H1 (cell line): Measurements from ENCODE around the gene CAV1. TPM values are rescaled to one million over a fixed set of nuclear protein-coding genes. Genes with fewer than 3 reads are reported as not detected.
A peak's percentile ranks its signal among the peaks of the same experiment; 100 is the strongest.

Source experiments
- CTCF ChIA-PET: fragments of 300-600 bp; sonication (Branson Sonifier 250); formaldehyde crosslinking; loops from one replicate; lab custom pipeline; 2021; ENCODE audit not compliant: partially characterized antibody; lab: Charles Lee
- POLR2A ChIA-PET: fragments of 300-600 bp; sonication (Branson Sonifier 250); formaldehyde crosslinking; loops from one replicate; lab custom pipeline; 2021; ENCODE audit warnings: inconsistent platforms; ENCODE audit not compliant: partially characterized antibody; lab: Charles Lee
- DNase-seq, 2 experiments: peaks; one replicate each; pipeline versions ENCODE4 v3.0.0 to v3.0.0-alpha.2; 2010 to 2022; ENCODE audit warnings: low spot score in 2 of 2, low read depth in 1 of 2, mixed read lengths in 1 of 2
- FAIRE-seq: peaks from 2 replicates; lab custom pipeline; 2011; peaks lifted over from hg19 to GRCh38; lab: Jason Lieb, UNC
- H2AFZ ChIP-seq: 2 replicates; pipeline ENCODE4 v1.8.1; 2012; ENCODE audit warnings: low read length, inconsistent platforms
- H2AK5ac ChIP-seq: 2 replicates; pipeline ENCODE4 v1.6.1; 2013; ENCODE audit warnings: low read depth, low read length
- H2BK120ac ChIP-seq: replicated peaks from 2 replicates; pipeline ENCODE3; 2013; ENCODE audit warnings: low read depth, low read length, inconsistent platforms
- H2BK12ac ChIP-seq: 2 replicates; pipeline ENCODE4 v1.6.1; 2013; ENCODE audit warnings: low read depth, low read length
- H2BK15ac ChIP-seq: 2 replicates; pipeline ENCODE4 v1.6.1; 2013; ENCODE audit warnings: low read length
- H2BK20ac ChIP-seq: 2 replicates; pipeline ENCODE4 v1.6.1; 2013; ENCODE audit warnings: low read length
- H2BK5ac ChIP-seq: 2 replicates; pipeline ENCODE4 v1.6.1; 2013; ENCODE audit warnings: low read depth, low read length
- H3K14ac ChIP-seq: 2 replicates; pipeline ENCODE4 v1.6.1; 2013; ENCODE audit warnings: inconsistent platforms; ENCODE audit not compliant: insufficient read length
- H3K18ac ChIP-seq: 2 replicates; pipeline ENCODE4 v1.6.1; 2013; ENCODE audit warnings: low read length; ENCODE audit errors: extremely low read depth
- H3K23ac ChIP-seq: 2 replicates; pipeline ENCODE4 v1.6.1; 2013; ENCODE audit warnings: inconsistent platforms; ENCODE audit not compliant: insufficient read length
- H3K23me2 ChIP-seq: 2 replicates; pipeline ENCODE4 v1.6.1; 2013; ENCODE audit warnings: low read depth, low read length
- H3K27ac ChIP-seq: 2 replicates; pipeline ENCODE4 v1.6.1; 2011; ENCODE audit warnings: low read depth, low read length, inconsistent platforms
- H3K27me3 ChIP-seq, 4 experiments: replicated peaks in 1 of 4; 1 replicate in 1 of 4; 2 replicates in 3 of 4; pipeline versions ENCODE4 v1.6.1 to v1.8.1; 2011 to 2013; ENCODE audit warnings: low read length in 3 of 4, mild to moderate bottlenecking in 3 of 4, inconsistent platforms in 2 of 4, mixed read lengths in 2 of 4, moderate library complexity in 1 of 4; ENCODE audit not compliant: control insufficient read depth in 3 of 4, insufficient read depth in 3 of 4; ENCODE audit errors: extremely low read depth in 1 of 4
- H3K36me3 ChIP-seq, 4 experiments: 2 replicates each; pipeline versions ENCODE4 v1.6.1 to v1.8.1; 2011 to 2013; ENCODE audit warnings: mild to moderate bottlenecking in 4 of 4, low read length in 3 of 4, moderate library complexity in 2 of 4, control low read depth in 1 of 4, inconsistent platforms in 1 of 4; ENCODE audit not compliant: insufficient read depth in 4 of 4, control insufficient read depth in 2 of 4
- H3K4ac ChIP-seq: replicated peaks from 2 replicates; pipeline ENCODE3; 2013; ENCODE audit warnings: low read length, low read depth, mixed read lengths, inconsistent platforms; ENCODE audit not compliant: insufficient read length
- H3K4me1 ChIP-seq, 4 experiments: replicated peaks in 1 of 4; 1 replicate in 1 of 4; 2 replicates in 3 of 4; pipeline versions ENCODE4 v1.6.1 to v1.8.1; 2011 to 2013; ENCODE audit warnings: low read length in 3 of 4, inconsistent platforms in 2 of 4, mixed read lengths in 1 of 4; ENCODE audit not compliant: insufficient read depth in 4 of 4, control insufficient read depth in 3 of 4
- H3K4me2 ChIP-seq, 2 experiments: 2 replicates each; pipeline versions ENCODE4 v1.6.1 to v1.8.1; 2011 to 2013; ENCODE audit warnings: low read depth in 2 of 2, low read length in 2 of 2, control low read depth in 1 of 2, inconsistent platforms in 1 of 2, mild to moderate bottlenecking in 1 of 2; ENCODE audit not compliant: insufficient read depth in 1 of 2
- H3K4me3 ChIP-seq, 4 experiments: fragments of 200-600, 300-600 bp in 1 of 4; sonication (generic), shearing (Covaris generic), sonication (Bioruptor Twin) in 1 of 4; 2 replicates each; pipeline versions ENCODE4 v1.5.1 to v1.8.1; 2011 to 2016; ENCODE audit warnings: low read length in 4 of 4, low read depth in 3 of 4, control low read depth in 2 of 4, inconsistent platforms in 2 of 4, mild to moderate bottlenecking in 2 of 4, mixed read lengths in 1 of 4, moderate library complexity in 1 of 4; ENCODE audit not compliant: insufficient read depth in 2 of 4; ENCODE audit errors: extremely low read depth in 1 of 4
- H3K56ac ChIP-seq: replicated peaks from 2 replicates; pipeline ENCODE3; 2013; ENCODE audit warnings: low read depth, mild to moderate bottlenecking, mixed read lengths, low read length, inconsistent platforms; ENCODE audit not compliant: insufficient read length
- H3K79me1 ChIP-seq: 2 replicates; pipeline ENCODE4 v1.6.1; 2013; ENCODE audit warnings: low read depth, low read length, control low read depth
- H3K79me2 ChIP-seq, 2 experiments: 2 replicates each; pipeline versions ENCODE4 v1.6.1 to v1.8.1; 2012 to 2013; ENCODE audit warnings: low read length in 2 of 2, mild to moderate bottlenecking in 2 of 2, inconsistent platforms in 1 of 2; ENCODE audit not compliant: insufficient read depth in 2 of 2, control insufficient read depth in 1 of 2
- H3K9ac ChIP-seq, 4 experiments: replicated peaks in 1 of 4; 1 replicate in 1 of 4; 2 replicates in 3 of 4; pipeline versions ENCODE4 v1.6.1 to v1.8.1; 2011 to 2013; ENCODE audit warnings: low read depth in 3 of 4, low read length in 3 of 4, control low read depth in 2 of 4, mild to moderate bottlenecking in 2 of 4, moderate library complexity in 2 of 4, inconsistent platforms in 1 of 4; ENCODE audit errors: extremely low read depth in 1 of 4
- H3K9me3 ChIP-seq, 2 experiments: 2 replicates each; pipeline versions ENCODE4 v1.6.1 to v1.8.1; 2012 to 2013; ENCODE audit warnings: mild to moderate bottlenecking in 2 of 2, moderate library complexity in 2 of 2, control low read depth in 1 of 2, inconsistent platforms in 1 of 2, low read depth in 1 of 2, low read length in 1 of 2, mixed read lengths in 1 of 2; ENCODE audit not compliant: insufficient read depth in 2 of 2
- H4K20me1 ChIP-seq, 2 experiments: replicated peaks in 1 of 2; 2 replicates each; pipeline versions ENCODE3 to v1.8.1; 2011 to 2013; ENCODE audit warnings: inconsistent platforms in 2 of 2, low read length in 2 of 2, mild to moderate bottlenecking in 1 of 2; ENCODE audit not compliant: insufficient read depth in 2 of 2, control insufficient read depth in 1 of 2
- H4K5ac ChIP-seq: 2 replicates; pipeline ENCODE4 v1.6.1; 2013; ENCODE audit warnings: low read length, low read depth, mixed read lengths, inconsistent platforms; ENCODE audit not compliant: insufficient read length
- H4K8ac ChIP-seq: 2 replicates; pipeline ENCODE4 v1.8.0; 2013; ENCODE audit warnings: mild to moderate bottlenecking, moderate library complexity, low read length, inconsistent platforms; ENCODE audit not compliant: insufficient read depth; ENCODE audit errors: extremely low read depth
- H4K91ac ChIP-seq: replicated peaks from 2 replicates; pipeline ENCODE3; 2013; ENCODE audit warnings: low read length, mixed read lengths, inconsistent platforms; ENCODE audit not compliant: insufficient read length
- BCL11A ChIP-seq, 2 experiments: IDR thresholded peaks; one replicate each; pipeline ENCODE4 v1.6.1; 2011; ENCODE audit warnings: low read depth in 2 of 2, low read length in 2 of 2, mild to moderate bottlenecking in 2 of 2
- CHD1 ChIP-seq: IDR thresholded peaks from 2 replicates; pipeline ENCODE4 v1.6.1; 2012; ENCODE audit warnings: low read depth, low read length, improper control_type of control experiment
- HDAC2 ChIP-seq, 2 experiments: fragments of 300-600 bp in 1 of 2; sonication (generic) in 1 of 2; IDR thresholded peaks; 2 replicates each; pipeline ENCODE4 v1.6.1; 2011 to 2012; ENCODE audit warnings: low read depth in 2 of 2, low read length in 2 of 2, mild to moderate bottlenecking in 2 of 2, moderate library complexity in 2 of 2, borderline replicate concordance in 1 of 2, inconsistent platforms in 1 of 2
- JUN ChIP-seq: IDR thresholded peaks from 2 replicates; pipeline ENCODE4 v1.6.1; 2011; ENCODE audit warnings: low read depth, mild to moderate bottlenecking, improper control_type of control experiment, low read length
- KDM1A ChIP-seq: fragments of 200-600, 300-600 bp; sonication (generic); IDR thresholded peaks from 2 replicates; pipeline ENCODE4 v1.7.1; 2016; ENCODE audit warnings: mild to moderate bottlenecking, low read length, borderline replicate concordance
- MAFK ChIP-seq: IDR thresholded peaks from 2 replicates; pipeline ENCODE4 v1.6.1; 2012; ENCODE audit warnings: low read depth, mild to moderate bottlenecking, improper control_type of control experiment, low read length
- RNF2 ChIP-seq: fragments of 200-900, 300-1000 bp; sonication (generic); IDR thresholded peaks from 2 replicates; pipeline ENCODE4 v1.7.1; 2016; ENCODE audit warnings: borderline replicate concordance, low read depth, mild to moderate bottlenecking, antibody characterized with exemption, low read length; ENCODE audit not compliant: poor library complexity, severe bottlenecking; ENCODE audit errors: missing control alignments
- SP4 ChIP-seq: IDR thresholded peaks from 2 replicates; pipeline ENCODE4 v1.6.1; 2012; ENCODE audit warnings: low read length, inconsistent platforms
- WGBS, 2 experiments: shearing (Covaris generic) in 1 of 2; methylation state at CpG; one replicate each; pipeline versions ENCODE4 v1.1.6 to v1.1.7; 2013 to 2015; ENCODE audit warnings: low lambda C conversion rate in 2 of 2, mixed read lengths in 2 of 2, inconsistent platforms in 1 of 2, low coverage in 1 of 2, missing lambda C conversion rate in 1 of 2; ENCODE audit not compliant: insufficient replicate concordance in 2 of 2, insufficient coverage in 1 of 2, insufficient read length in 1 of 2; ENCODE audit errors: extremely low coverage in 1 of 2, missing lambda C conversion rate in 1 of 2; 5-methylcytosine and 5-hydroxymethylcytosine counted together
- polyA plus RNA-seq, 7 experiments: library from polyadenylated mRNA; depleted of rRNA in 3 of 7; stranded (reverse) in 5 of 7; unstranded in 2 of 7; fragments of >200 nt in 5 of 7; fragments of 200-250 nt in 2 of 7; gene quantifications; 1 replicate in 5 of 7; 2 replicates in 1 of 7; 4 replicates in 1 of 7; pipeline versions ENCODE4 v1.2.1 to v1.2.3, GENCODE V29; 2011 to 2013; ENCODE audit warnings: missing spikeins in 2 of 7, mixed read lengths in 2 of 7
- total RNA-seq: library from RNA; stranded (reverse); fragmentation: NEBNext Ultra II Directional; extraction: Animal tissue kit (Norgen Biotek cat#: 25700); gene quantifications from 2 replicates; pipeline ENCODE4 v1.2.1, GENCODE V29; 2021
- TF ChIP-seq, protein P1 (sequence below): IDR thresholded peaks from 2 replicates; pipeline ENCODE4 v1.6.1; 2011; ENCODE audit warnings: low read length, improper control_type of control experiment

CAV1 gene
- total and polyA plus RNA-seq, 2 of the 8 experiments (the other 6 are each of a cell fraction or from before 2014, with no cell fraction given): 16.3 to 21.8 TPM

DNA sequence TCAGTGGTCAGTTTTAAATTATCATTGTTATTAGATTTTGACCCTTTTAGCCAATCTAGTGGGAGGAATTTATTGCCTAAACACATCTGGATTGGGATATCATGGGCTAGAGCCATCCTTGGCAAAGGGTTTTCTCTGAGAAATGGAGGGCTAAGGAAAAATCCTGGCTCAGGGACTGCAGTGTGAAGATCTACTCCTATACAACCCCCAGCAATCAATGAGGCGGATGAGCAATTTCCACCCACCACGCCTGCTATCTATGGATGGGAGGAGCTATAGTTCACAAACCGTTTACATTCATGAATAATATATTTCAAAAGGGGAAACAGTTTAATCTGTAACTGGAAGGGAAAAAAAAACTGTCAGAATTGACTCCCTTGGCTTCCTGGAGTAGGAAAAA is 2.7 kb downstream of the CAV1 start:
- no peak overlapping the region for H2BK12ac ChIP-seq
- H3K18ac ChIP-seq: no peak overlapping the region
- FAIRE-seq (no peak), DNase-seq (no peak)
- H2BK15ac ChIP-seq: no peak overlapping the region
- no peak overlapping the region for H3K4me3 ChIP-seq
- H3K4me2 ChIP-seq: peak overlapping the region in 1 of 2 experiments; percentile 94; a peak in 1 of 4 replicates
- H3K27me3 ChIP-seq: peaks cover 0 to 20% (median 11%) of the 10 kb centered on the region in 4 experiments; a peak in 6 of 7 replicates
- no peak overlapping the region for H4K5ac ChIP-seq
- H3K36me3 ChIP-seq: no peaks in the 10 kb centered on the region
- 77% methylated on average over 3 of the region's 3 CpGs; no CpG with 5 or more reads in 1 of the 2 experiments for WGBS, 2 experiments
- TF ChIP-seq MAFK: no peak
- TF ChIP-seq SP4: no peak
- no peak for TF ChIP-seq KDM1A
- TF ChIP-seq, protein P1, sequence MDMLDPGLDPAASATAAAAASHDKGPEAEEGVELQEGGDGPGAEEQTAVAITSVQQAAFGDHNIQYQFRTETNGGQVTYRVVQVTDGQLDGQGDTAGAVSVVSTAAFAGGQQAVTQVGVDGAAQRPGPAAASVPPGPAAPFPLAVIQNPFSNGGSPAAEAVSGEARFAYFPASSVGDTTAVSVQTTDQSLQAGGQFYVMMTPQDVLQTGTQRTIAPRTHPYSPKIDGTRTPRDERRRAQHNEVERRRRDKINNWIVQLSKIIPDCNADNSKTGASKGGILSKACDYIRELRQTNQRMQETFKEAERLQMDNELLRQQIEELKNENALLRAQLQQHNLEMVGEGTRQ: no peak
- no peak for TF ChIP-seq HDAC2 (IDR thresholded peaks at IDR 0.05; ENCODE audit: borderline replicate concordance in 1 of 2, low read depth in 2 of 2, low read length in 2 of 2)
- no peak for TF ChIP-seq CHD1
- TF ChIP-seq BCL11A (IDR thresholded peaks at IDR 0.05; ENCODE audit: low read depth in 2 of 2, low read length in 2 of 2): no peak
- no peak for TF ChIP-seq RNF2
- TF ChIP-seq JUN: no peak
- TF ChIP-seq, all 59 proteins: peak for 0
- H4K20me1 ChIP-seq: no peaks in the 10 kb centered on the region
- no peak overlapping the region for H3K14ac ChIP-seq
- no peak overlapping the region for H3K23ac ChIP-seq
- H4K91ac ChIP-seq: no peak overlapping the region
- H2AK5ac ChIP-seq: no peak overlapping the region
- no peak overlapping the region for H3K4ac ChIP-seq
- H2BK20ac ChIP-seq: no peak overlapping the region
- H3K4me1 ChIP-seq: peaks cover 2 to 7% (median 6%) of the 10 kb centered on the region in 4 experiments; a peak in 4 of 7 replicates
- CTCF ChIA-PET: interaction anchor here (0.6 to 6.0 kb wide), 10 partner anchors 12 to 348 kb away, joined by 3 to 54 read pairs (median 5); no protein-coding TSS in a partner anchor
- H4K8ac ChIP-seq: no peak overlapping the region
- H2BK120ac ChIP-seq: no peak overlapping the region
- no peaks in the 10 kb centered on the region for H3K79me2 ChIP-seq
- H3K23me2 ChIP-seq: peaks cover 19% of the 10 kb centered on the region
- H2AFZ ChIP-seq: no peak overlapping the region
- no peak overlapping the region for H2BK5ac ChIP-seq
- H3K9me3 ChIP-seq: no peaks in the 10 kb centered on the region
- no peak overlapping the region for H3K9ac ChIP-seq
- no peaks in the 10 kb centered on the region; the same call in 1 of the 2 replicates for H3K79me1 ChIP-seq
- H3K27ac ChIP-seq: no peak overlapping the region
- no peak overlapping the region for H3K56ac ChIP-seq
- POLR2A ChIA-PET: interaction anchor here (1.4 to 1.5 kb wide), 2 partner anchors 87 to 317 kb away, joined by 3 read pairs; partner anchors contain the start of gene TES
